Gastroesophageal sphincter (tissue), 3 donors: ENCODE data around the gene PDE5A.

Source experiments
- CTCF ChIP-seq, 4 experiments: fragments of 200-600 bp in 2 of 4; fragments of 450-650 bp in 2 of 4; sonication (generic) in 1 of 4; IDR thresholded peaks; one replicate each; pipeline ENCODE4 v1.5.1; 2017 to 2019; ENCODE audit warnings: antibody characterized with exemption in 4 of 4, mild to moderate bottlenecking in 2 of 4, moderate library complexity in 2 of 4
- POLR2AphosphoS5 ChIP-seq: sonication (generic); formaldehyde crosslinking; IDR thresholded peaks from one replicate; pipeline ENCODE4 v1.6.1; 2017; ENCODE audit warnings: antibody characterized with exemption

DNA sequence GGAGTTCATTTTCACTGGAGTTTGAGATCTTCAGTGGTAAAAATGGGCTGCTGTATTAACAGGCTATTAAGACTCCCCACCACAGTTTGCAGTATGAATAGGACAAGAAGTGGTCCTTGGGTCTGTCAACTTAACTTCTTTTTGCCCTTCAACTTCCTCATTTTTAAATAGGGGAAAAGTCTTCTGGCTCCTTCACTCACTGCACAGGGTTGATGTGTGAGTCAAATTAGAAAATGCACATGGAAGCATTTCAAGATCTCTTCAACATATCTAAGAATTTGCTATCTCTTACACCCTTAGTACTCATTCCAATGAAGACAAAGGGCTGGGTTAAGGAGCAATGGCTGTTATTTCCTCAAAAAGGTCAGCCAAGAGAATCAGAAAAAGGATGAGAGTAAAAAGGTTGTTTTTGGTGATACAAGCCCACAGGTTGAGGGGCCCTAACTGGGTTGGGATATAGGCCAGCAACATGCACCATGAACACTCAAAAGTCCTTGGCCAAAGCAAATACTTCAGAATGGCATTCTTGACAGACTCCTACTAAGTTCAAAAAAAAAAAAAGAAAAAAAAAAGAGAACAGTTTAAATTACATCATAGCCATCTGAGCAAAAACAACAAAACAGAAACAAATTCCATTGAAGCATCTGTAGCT is 13.4 kb downstream of the PDE5A start:
- TF ChIP-seq CTCF (IDR thresholded peaks at IDR 0.05) (no peak), POLR2AphosphoS5 (no peak)
